Measurements from ENCODE around the gene PARD6G. TPM values are rescaled to one million over a fixed set of nuclear protein-coding genes. Genes with fewer than 3 reads are reported as not detected.

PARD6G gene
- total and polyA plus RNA-seq, 3 donors from 2014 or later = 3.0 to 7.5 (median 5.3) TPM

- H3K27me3 ChIP-seq = no peaks in the 10 kb centered on the region
- peak overlapping the region in 1 of 2 donors; percentile 1 for H3K4me3 ChIP-seq
- WGBS, 2 donors = 15 to 22% methylated on average over 19 to 23 of the region's 23 CpGs
- no peak for TF ChIP-seq POLR2A (IDR thresholded peaks at IDR 0.05)
- TF ChIP-seq, protein P1, sequence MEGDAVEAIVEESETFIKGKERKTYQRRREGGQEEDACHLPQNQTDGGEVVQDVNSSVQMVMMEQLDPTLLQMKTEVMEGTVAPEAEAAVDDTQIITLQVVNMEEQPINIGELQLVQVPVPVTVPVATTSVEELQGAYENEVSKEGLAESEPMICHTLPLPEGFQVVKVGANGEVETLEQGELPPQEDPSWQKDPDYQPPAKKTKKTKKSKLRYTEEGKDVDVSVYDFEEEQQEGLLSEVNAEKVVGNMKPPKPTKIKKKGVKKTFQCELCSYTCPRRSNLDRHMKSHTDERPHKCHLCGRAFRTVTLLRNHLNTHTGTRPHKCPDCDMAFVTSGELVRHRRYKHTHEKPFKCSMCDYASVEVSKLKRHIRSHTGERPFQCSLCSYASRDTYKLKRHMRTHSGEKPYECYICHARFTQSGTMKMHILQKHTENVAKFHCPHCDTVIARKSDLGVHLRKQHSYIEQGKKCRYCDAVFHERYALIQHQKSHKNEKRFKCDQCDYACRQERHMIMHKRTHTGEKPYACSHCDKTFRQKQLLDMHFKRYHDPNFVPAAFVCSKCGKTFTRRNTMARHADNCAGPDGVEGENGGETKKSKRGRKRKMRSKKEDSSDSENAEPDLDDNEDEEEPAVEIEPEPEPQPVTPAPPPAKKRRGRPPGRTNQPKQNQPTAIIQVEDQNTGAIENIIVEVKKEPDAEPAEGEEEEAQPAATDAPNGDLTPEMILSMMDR (IDR thresholded peaks at IDR 0.05) = peak; percentile 65 to 91 (median 78)
- H3K27ac ChIP-seq = no peak overlapping the region
- H3K9me3 ChIP-seq = no peaks in the 10 kb centered on the region
- no peaks in the 10 kb centered on the region for H3K36me3 ChIP-seq (ENCODE audit: low read depth, missing control alignments)
- intact Hi-C loops (cut with DNase I; ENCODE audit: low total_unique reads) = no loop called here
- no peaks in the 10 kb centered on the region for H3K4me1 ChIP-seq
- peak; percentile 83 for DNase-seq
Observed at GRCh38 chr18:80171054-80171872, 76.1 kb downstream of the PARD6G start.

GRCh38 chr18:80170395-80171053 is 76.8 kb downstream of the PARD6G start:
- H3K27ac ChIP-seq = no peak overlapping the region

DNA sequence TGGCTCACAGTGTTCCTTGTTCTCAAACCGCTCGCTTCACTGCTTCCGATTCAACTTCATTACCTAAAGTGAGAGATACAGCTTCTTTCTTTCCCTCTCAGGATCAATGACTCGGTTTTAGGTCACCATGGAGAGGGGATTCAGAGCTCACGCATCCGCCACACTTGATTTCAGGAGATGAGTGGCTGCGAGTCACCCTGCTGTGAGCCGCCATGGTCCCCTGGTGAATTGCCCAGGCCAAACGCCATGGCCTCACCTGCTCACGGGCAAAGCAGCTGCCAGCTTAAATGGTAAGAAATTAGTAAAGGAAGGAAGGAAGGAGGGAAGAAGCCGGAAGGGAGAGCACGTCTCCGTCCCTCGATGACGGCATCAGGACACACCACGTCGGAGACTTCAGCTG is 77.7 kb downstream of the PARD6G start:
- Histone ChIP-seq H3K4me3 (no peak overlapping the region), H3K9me3 (no peaks in the 10 kb centered on the region), H3K4me1 (no peaks in the 10 kb centered on the region), H3K27me3 (no peaks in the 10 kb centered on the region), H3K36me3 (ENCODE audit: low read depth, missing control alignments) (no peaks in the 10 kb centered on the region), H3K27ac (no peak overlapping the region)
- DNase-seq = no peak
- WGBS, 2 donors = 90 to 97% methylated on average over 17 of the region's 17 CpGs
- TF ChIP-seq, protein P1 (IDR thresholded peaks at IDR 0.05) = no peak
- no peak for TF ChIP-seq POLR2A (IDR thresholded peaks at IDR 0.05)
- intact Hi-C loops (cut with DNase I; ENCODE audit: low total_unique reads) = no loop called here

More at GRCh38 chr18:80170395-80171053, 76.8 kb downstream of the PARD6G start:
- H3K4me3 ChIP-seq = no peak overlapping the region
- WGBS, 2 donors = 82 to 83% methylated on average over 5 to 7 of the region's 7 CpGs
- no peaks in the 10 kb centered on the region for H3K36me3 ChIP-seq (ENCODE audit: low read depth, missing control alignments)
- no peaks in the 10 kb centered on the region for H3K9me3 ChIP-seq
- H3K4me1 ChIP-seq = no peaks in the 10 kb centered on the region
- intact Hi-C loops (cut with DNase I; ENCODE audit: low total_unique reads) = no loop called here
- H3K27me3 ChIP-seq = no peaks in the 10 kb centered on the region
- TF ChIP-seq, protein P1 (IDR thresholded peaks at IDR 0.05) = no peak
- TF ChIP-seq POLR2A (IDR thresholded peaks at IDR 0.05) = no peak
- DNase-seq = no peak

DNA sequence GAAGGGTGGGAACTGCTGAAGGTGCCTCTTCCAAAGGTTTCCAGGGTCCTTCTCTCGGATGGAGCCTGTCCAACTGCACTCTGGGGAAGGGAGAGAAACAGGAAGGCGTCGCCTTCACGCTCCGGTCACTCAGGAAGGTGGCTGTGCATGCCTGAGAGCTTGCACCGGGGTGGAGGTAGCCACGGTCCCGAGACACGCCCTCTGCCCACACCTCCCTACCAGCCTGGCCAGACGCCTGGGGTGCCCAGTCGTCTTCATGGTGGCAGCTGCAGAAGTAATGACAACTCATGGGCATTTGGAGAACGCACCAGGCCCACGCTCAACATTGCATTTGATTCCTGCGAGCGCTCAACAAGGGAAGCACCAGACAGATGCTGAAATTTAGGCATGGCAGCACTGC is 78.3 kb downstream of the PARD6G start:
- no peaks in the 10 kb centered on the region for H3K4me1 ChIP-seq
- no peak overlapping the region for H3K4me3 ChIP-seq
- WGBS, 2 donors = 94 to 96% methylated on average over 8 to 15 of the region's 15 CpGs
- H3K36me3 ChIP-seq (ENCODE audit: low read depth, missing control alignments) = no peaks in the 10 kb centered on the region
- DNase-seq = no peak
- H3K9me3 ChIP-seq = no peaks in the 10 kb centered on the region
- no peak overlapping the region for H3K27ac ChIP-seq
- intact Hi-C loops (cut with DNase I; ENCODE audit: low total_unique reads) = no loop called here
- no peaks in the 10 kb centered on the region for H3K27me3 ChIP-seq
- no peak for TF ChIP-seq POLR2A (IDR thresholded peaks at IDR 0.05)
- TF ChIP-seq, protein P1 (IDR thresholded peaks at IDR 0.05) = no peak
